ENCODE measurements around the gene TLCD1.

The TLCD1 gene

DNA sequence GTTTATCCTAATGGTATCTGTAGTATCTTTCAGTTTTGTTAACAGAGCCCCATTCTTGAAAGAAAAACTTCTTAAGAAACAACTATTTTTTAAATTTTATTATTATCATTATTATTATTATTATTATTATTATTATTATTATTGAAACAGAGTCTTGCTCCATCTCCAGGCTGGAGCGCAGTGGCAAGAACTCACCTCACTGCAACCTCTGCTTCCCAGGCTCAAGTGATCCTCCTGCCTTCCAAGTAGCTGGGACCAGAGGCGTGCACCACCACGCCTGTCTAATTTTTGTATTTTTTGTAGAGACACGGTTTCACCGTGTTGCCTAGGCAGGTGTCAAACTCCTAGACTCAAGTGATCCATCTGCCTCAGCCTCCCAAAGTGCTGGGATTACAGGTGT lies 40.7 kb downstream of the TLCD1 start:
- no peak overlapping the region for H3K4me3 ChIP-seq (ENCODE audit: low read depth, low read length)
- TF ChIP-seq, protein P1, sequence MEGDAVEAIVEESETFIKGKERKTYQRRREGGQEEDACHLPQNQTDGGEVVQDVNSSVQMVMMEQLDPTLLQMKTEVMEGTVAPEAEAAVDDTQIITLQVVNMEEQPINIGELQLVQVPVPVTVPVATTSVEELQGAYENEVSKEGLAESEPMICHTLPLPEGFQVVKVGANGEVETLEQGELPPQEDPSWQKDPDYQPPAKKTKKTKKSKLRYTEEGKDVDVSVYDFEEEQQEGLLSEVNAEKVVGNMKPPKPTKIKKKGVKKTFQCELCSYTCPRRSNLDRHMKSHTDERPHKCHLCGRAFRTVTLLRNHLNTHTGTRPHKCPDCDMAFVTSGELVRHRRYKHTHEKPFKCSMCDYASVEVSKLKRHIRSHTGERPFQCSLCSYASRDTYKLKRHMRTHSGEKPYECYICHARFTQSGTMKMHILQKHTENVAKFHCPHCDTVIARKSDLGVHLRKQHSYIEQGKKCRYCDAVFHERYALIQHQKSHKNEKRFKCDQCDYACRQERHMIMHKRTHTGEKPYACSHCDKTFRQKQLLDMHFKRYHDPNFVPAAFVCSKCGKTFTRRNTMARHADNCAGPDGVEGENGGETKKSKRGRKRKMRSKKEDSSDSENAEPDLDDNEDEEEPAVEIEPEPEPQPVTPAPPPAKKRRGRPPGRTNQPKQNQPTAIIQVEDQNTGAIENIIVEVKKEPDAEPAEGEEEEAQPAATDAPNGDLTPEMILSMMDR (IDR thresholded peaks at IDR 0.05; ENCODE audit: low read depth, low read length, missing control alignments): no peak
- no peak for DNase-seq (ENCODE audit: low read depth)

DNA sequence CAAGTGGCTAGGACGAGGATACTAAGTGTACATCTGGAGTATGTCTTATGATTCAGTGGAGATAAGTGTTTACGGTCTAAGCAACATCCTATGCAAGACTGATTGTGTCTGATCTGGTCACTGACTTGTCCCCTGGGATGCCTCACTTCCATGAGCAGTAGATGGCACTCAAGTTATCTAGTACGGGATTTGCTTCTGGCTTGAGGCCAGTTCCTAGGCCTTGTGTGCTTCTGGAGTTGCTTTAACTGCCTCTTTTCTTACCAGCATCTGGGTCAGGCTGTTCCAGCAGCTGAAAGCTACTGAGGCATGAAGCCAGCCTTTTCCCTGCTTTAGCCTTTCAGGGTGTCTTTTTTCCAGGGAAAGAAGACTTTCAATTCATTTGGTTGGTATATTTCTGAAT lies 41.1 kb downstream of the TLCD1 start:
- TF ChIP-seq, protein P1 (IDR thresholded peaks at IDR 0.05; ENCODE audit: low read depth, low read length, missing control alignments): no peak
- DNase-seq (ENCODE audit: low read depth): no peak
- no peak overlapping the region for H3K4me3 ChIP-seq (ENCODE audit: low read depth, low read length)

DNA sequence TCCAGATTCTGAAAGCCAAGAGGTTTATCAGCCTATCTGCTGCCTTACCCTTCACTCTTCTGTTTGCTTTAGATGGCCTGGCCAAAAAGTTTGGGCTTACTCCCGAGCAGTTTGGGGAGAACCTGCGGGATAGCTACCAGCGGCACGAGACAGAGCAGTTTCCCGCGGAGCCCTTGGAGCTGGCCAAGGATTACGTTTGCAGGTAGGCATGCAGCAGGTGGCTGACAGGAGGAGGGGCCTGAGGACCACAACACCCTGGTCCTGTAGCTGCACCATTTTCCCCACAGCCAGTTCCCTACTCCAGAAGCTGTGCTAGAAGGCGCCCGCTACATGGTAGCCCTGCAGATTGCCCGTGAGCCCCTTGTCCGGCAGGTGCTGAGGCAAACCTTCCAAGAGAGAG lies 43.4 kb downstream of the TLCD1 start:
- H3K4me3 ChIP-seq (ENCODE audit: low read depth, low read length): no peak overlapping the region
- DNase-seq (ENCODE audit: low read depth): no peak
- TF ChIP-seq, protein P1 (IDR thresholded peaks at IDR 0.05; ENCODE audit: low read depth, low read length, missing control alignments): no peak

DNA sequence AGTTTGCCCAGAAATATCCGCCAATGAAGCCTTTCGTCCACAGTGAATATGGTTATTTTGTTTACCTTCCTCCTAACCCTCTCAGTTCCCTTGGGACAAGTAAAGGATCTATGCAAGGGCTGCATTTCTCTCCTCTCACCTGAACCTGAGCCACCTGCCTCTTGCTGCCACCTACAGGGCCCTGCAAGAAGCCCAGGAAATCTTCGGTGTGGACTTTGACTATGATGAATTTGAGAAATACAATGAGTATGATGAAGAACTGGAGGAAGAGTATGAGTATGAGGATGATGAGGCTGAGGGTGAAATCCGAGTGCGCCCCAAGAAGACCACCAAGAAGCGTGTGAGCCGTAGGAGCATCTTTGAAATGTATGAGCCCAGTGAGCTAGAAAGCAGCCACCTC lies 50.1 kb downstream of the TLCD1 start:
- DNase-seq (ENCODE audit: low read depth): no peak
- TF ChIP-seq, protein P1 (IDR thresholded peaks at IDR 0.05; ENCODE audit: low read depth, low read length, missing control alignments): peak; percentile 47
- no peak overlapping the region for H3K4me3 ChIP-seq (ENCODE audit: low read depth, low read length)

DNA sequence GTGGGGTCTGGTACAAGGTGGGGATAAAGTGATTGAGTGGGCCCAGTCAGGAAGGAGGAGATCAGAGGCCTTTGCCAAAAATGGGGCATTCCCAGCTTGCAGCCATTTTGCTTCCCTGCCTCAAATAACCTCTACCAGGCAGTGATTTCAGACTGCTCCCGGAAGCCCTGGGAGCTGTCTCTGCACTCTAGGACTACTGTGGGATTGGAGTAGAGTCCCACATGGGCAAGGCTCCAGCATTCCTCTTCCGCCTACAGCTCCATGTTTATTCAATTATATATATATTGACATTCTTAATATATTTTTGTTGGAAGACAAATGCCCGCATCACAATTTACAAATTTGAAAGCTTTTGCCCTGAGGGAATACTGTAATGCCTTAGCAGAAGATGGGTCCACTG lies 50.5 kb downstream of the TLCD1 start:
- H3K4me3 ChIP-seq (ENCODE audit: low read depth, low read length): no peak overlapping the region
- TF ChIP-seq, protein P1 (IDR thresholded peaks at IDR 0.05; ENCODE audit: low read depth, low read length, missing control alignments): no peak
- DNase-seq (ENCODE audit: low read depth): no peak
